Measurements from ENCODE around the gene ABCC1. TPM values are rescaled to one million over a fixed set of nuclear protein-coding genes. Genes with fewer than 3 reads are reported as not detected.

The ABCC1 gene
- total RNA-seq, 1 experiment from 2014 or later = 61.9 TPM

DNA sequence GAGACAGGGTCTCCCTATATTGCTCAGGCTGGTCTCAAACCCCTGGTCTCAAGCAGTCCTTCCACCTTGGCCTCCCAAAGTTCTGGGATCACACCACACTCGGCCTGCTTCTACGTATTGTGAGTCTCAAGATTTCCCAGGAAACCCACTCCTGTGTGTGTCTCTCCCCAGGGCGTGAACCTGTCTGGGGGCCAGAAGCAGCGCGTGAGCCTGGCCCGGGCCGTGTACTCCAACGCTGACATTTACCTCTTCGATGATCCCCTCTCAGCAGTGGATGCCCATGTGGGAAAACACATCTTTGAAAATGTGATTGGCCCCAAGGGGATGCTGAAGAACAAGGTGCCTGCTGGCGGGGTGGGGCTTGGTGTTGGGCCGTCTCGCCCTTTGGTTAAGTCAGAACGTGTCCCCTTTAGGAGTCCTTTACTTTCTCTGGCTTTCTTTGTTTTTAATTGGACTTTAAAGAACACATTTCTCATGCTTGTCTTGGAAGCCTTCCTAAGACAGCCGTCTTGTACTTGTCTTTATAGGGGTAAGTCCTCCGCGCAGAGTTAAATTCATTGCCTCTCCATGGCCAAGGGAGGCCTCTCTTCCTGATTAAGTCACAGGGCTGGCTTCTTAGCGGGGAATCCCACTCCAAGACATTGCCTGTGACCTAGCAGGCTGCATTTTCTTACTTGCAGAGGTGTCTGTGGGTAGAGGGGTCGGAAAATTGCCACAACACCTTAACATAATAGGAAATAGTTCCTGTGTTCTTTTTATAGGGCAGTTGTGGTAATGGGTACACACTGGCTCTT, 137.4 kb downstream of the ABCC1 start:
- TF ChIP-seq SMAD4 (CRISPR knock-in tag; IDR thresholded peaks at IDR 0.05) = no peak
- no peak for TF ChIP-seq TEAD4 (CRISPR knock-in tag; IDR thresholded peaks at IDR 0.05)
- no peaks in the 10 kb centered on the region for H3K27me3 Mint-ChIP-seq (ENCODE audit: low read depth)
- ATAC-seq = no peak
- no peak for DNase-seq (ENCODE audit: low spot score)
- ChIA-PET POLR2A (no interaction called here), CTCF (interaction anchor here (0.6 kb wide), 1 partner anchor 42 kb away, joined by 4 read pairs; no protein-coding TSS in a partner anchor)
- peaks cover 80% of the 10 kb centered on the region for H3K36me3 Mint-ChIP-seq
- H3K9me3 Mint-ChIP-seq = peaks cover 18% of the 10 kb centered on the region
- H3K4me3 Mint-ChIP-seq = no peak overlapping the region
- H3K4me1 Mint-ChIP-seq = no peaks in the 10 kb centered on the region
- no peak overlapping the region; the same call in 1 of the 2 replicates for H3K27ac Mint-ChIP-seq

GRCh38 chr16:16090238-16090637, 140.8 kb downstream of the ABCC1 start:
- no peak for ATAC-seq
- TF ChIP-seq, protein P1, sequence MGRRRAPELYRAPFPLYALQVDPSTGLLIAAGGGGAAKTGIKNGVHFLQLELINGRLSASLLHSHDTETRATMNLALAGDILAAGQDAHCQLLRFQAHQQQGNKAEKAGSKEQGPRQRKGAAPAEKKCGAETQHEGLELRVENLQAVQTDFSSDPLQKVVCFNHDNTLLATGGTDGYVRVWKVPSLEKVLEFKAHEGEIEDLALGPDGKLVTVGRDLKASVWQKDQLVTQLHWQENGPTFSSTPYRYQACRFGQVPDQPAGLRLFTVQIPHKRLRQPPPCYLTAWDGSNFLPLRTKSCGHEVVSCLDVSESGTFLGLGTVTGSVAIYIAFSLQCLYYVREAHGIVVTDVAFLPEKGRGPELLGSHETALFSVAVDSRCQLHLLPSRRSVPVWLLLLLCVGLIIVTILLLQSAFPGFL (CRISPR knock-in tag; IDR thresholded peaks at IDR 0.05; ENCODE audit: borderline replicate concordance) = no peak
- TF ChIP-seq, protein P2, sequence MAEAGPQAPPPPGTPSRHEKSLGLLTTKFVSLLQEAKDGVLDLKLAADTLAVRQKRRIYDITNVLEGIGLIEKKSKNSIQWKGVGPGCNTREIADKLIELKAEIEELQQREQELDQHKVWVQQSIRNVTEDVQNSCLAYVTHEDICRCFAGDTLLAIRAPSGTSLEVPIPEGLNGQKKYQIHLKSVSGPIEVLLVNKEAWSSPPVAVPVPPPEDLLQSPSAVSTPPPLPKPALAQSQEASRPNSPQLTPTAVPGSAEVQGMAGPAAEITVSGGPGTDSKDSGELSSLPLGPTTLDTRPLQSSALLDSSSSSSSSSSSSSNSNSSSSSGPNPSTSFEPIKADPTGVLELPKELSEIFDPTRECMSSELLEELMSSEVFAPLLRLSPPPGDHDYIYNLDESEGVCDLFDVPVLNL (CRISPR knock-in tag; IDR thresholded peaks at IDR 0.05; ENCODE audit: borderline replicate concordance, low read depth) = no peak
- TF ChIP-seq ELF4 (CRISPR knock-in tag; IDR thresholded peaks at IDR 0.05; ENCODE audit: low read depth) (no peak), GTF2I (CRISPR knock-in tag; conservative IDR thresholded peaks at IDR 0.05) (no peak), ZNF317 (CRISPR knock-in tag; IDR thresholded peaks at IDR 0.05; ENCODE audit: borderline replicate concordance, low read depth) (no peak), MYBL2 (CRISPR knock-in tag; IDR thresholded peaks at IDR 0.05) (no peak), ZNF138 (CRISPR knock-in tag; conservative IDR thresholded peaks at IDR 0.05) (no peak)
- Mint-ChIP-seq H3K36me3 (peaks cover 58% of the 10 kb centered on the region), H3K4me1 (peaks cover 5% of the 10 kb centered on the region), H3K9me3 (no peaks in the 10 kb centered on the region), H3K27me3 (ENCODE audit: low read depth) (no peaks in the 10 kb centered on the region), H3K27ac (no peak overlapping the region), H3K4me3 (no peak overlapping the region)
- DNase-seq (ENCODE audit: low spot score) = no peak
- ChIA-PET CTCF (interaction anchor here (1.3 kb wide), 1 partner anchor 215 kb away, joined by 6 read pairs; no protein-coding TSS in a partner anchor), POLR2A (no interaction called here)

GRCh38 chr16:16092925-16093627, 143.7 kb downstream of the ABCC1 start:
- POLR2A ChIA-PET = no interaction called here
- H3K27me3 Mint-ChIP-seq (ENCODE audit: low read depth) = no peaks in the 10 kb centered on the region
- peaks cover 53% of the 10 kb centered on the region for H3K36me3 Mint-ChIP-seq
- peak overlapping the region; percentile 84; the same call in 1 of the 2 replicates for H3K27ac Mint-ChIP-seq
- H3K9me3 Mint-ChIP-seq = no peaks in the 10 kb centered on the region
- DNase-seq (ENCODE audit: low spot score) (no peak), ATAC-seq (no peak)
- H3K4me3 Mint-ChIP-seq = no peak overlapping the region
- 0 out of 2 replicates have a peak, but pooled peaks have one; percentile 32 for TF ChIP-seq GTF2I (CRISPR knock-in tag; conservative IDR thresholded peaks at IDR 0.05)
- no peak for TF ChIP-seq IRF1 (CRISPR knock-in tag; IDR thresholded peaks at IDR 0.05)
- TF ChIP-seq CREM (CRISPR knock-in tag; IDR thresholded peaks at IDR 0.05) = no peak
- CTCF ChIA-PET = interaction anchor here (1.1 kb wide), 1 partner anchor 387 kb away, joined by 3 read pairs; no protein-coding TSS in a partner anchor
- H3K4me1 Mint-ChIP-seq = peaks cover 5% of the 10 kb centered on the region

- no peak overlapping the region for H3K4me3 Mint-ChIP-seq
- peak overlapping the region; percentile 95 for H3K27ac Mint-ChIP-seq
- H3K4me1 Mint-ChIP-seq = peaks cover 5% of the 10 kb centered on the region
- ChIA-PET POLR2A (no interaction called here), CTCF (interaction anchor here (0.6 to 1.1 kb wide), 4 partner anchors 48 to 388 kb away, joined by 3 to 8 read pairs (median 4); no protein-coding TSS in a partner anchor)
- no peaks in the 10 kb centered on the region for H3K27me3 Mint-ChIP-seq (ENCODE audit: low read depth)
- H3K9me3 Mint-ChIP-seq = no peaks in the 10 kb centered on the region
- peaks cover 55% of the 10 kb centered on the region for H3K36me3 Mint-ChIP-seq
- DNase-seq (ENCODE audit: low spot score) (no peak), ATAC-seq (no peak)
- TF ChIP-seq PRRX2 (CRISPR knock-in tag; IDR thresholded peaks at IDR 0.05) (no peak), CTCF (IDR thresholded peaks at IDR 0.05) (no peak), TEAD1 (CRISPR knock-in tag; IDR thresholded peaks at IDR 0.05) (no peak), ZBTB21 (CRISPR knock-in tag; IDR thresholded peaks at IDR 0.05; ENCODE audit: borderline replicate concordance) (no peak), ATF3 (CRISPR knock-in tag; conservative IDR thresholded peaks at IDR 0.05) (no peak), RORB (CRISPR knock-in tag; IDR thresholded peaks at IDR 0.05) (no peak)
These were observed 144.4 kb downstream of the ABCC1 start for GRCh38 chr16:16093628-16094332.

Data from WTC11 (cell line).